ENCODE data around the gene UBE2O. TPM values are rescaled to one million over a fixed set of nuclear protein-coding genes. Genes with fewer than 3 reads are reported as not detected.

Gene UBE2O
- total RNA-seq, 1 donor from 2014 or later = 39.0 TPM

DNA sequence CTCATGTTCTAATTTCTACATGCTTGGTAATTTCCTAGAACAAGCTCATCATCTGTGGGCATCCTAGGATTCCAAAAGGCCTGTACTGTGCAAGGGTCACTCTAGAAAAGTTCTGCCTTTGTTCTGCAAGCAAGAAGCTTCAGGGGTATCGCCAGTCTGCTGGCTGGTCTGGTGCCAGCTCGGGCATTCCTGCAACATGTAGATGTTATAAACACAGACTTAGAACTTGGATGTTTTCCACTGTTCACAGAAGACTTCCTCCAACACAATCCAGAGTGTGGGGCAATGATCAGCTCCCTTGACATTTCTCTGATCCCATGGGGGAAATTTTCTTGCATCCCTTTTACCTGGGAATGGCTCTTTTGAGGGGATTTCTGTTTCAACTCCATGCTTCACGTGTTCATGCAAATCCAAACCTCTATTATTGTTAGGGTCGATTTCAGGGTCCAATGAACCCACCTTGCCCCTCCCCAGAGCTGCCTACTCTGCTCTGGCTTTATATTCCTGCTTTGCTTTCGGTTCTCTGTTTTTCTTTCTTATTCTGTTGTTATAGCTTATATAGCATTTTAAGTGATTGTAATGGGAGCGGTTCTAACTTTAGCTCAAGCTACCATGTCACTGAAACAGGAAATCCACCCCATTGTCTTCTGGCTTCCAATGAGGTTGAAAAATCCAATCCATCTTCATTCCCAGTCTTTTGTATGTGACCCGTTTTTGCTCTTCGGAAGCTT, 25.3 kb downstream of the UBE2O start:
- intact Hi-C loops (cut with micrococcal nuclease) = no loop called here
- peak; percentile 60 for DNase-seq
- ATAC-seq = peak; percentile 14

DNA sequence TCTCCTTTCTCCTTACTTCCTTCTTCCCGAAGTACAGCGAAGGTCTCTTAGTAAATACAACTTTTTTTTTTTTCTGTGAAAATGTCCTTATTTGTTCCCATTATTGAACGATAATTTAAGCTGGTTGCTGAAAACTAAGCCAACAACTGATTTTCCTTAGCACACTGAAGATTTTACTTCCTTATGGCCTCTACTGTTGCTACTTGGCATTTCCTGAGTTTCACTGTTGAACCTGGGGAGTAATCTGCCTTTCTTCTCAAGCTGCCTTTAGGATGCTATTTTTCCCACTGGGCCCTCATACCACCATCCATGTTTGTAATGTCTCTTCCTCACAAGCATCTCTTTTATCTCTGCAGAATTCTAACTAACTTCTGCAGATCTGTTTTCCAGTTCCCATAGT, 26.1 kb downstream of the UBE2O start:
- intact Hi-C loops (cut with micrococcal nuclease) = no loop called here

DNA sequence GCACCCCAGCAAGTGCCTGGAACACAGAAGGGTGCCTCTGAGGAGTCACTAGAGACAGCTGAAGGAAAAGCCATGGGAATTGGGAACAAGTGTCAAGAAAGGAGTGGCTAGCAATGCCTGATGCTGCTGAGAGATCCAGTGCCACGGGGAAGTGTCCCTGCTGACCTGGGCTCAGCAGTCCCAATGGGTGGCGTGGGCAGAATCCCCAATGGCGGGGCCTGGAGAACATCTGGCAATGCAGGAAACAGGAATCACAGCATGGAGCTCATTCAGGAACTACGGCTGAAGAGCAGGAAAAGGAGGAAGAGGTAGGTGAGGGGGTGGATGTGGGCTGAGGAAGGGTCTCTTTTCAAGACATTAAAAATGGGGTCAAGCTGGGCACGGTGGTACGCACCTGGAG, 30.1 kb downstream of the UBE2O start:
- intact Hi-C loops (cut with micrococcal nuclease) = no loop called here
- no peak for DNase-seq
- no peak for ATAC-seq

More for the DNA sequence above, 26.1 kb downstream of the UBE2O start:
- ATAC-seq (no peak), DNase-seq (no peak)

DNA sequence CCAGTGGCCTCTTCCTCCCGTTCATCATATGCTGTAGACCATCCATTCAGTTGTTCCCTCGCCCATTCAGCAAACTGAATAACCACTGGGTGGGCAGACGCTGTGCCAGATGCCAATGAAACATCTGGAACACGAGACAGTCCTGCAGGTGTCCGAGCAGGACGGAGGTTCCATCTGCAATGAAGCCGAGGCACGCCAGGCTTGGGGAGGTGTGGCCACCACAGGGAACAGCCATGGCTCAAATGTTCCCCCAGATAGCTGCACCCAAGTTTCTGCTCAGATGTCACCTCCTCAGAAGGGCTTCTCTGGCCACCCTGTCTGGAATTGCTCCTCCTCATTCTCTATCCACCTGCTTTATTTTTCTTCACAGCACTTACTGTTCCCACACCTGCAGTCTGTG, 30.5 kb downstream of the UBE2O start:
- intact Hi-C loops (cut with micrococcal nuclease) = no loop called here
- ATAC-seq = no peak

DNA sequence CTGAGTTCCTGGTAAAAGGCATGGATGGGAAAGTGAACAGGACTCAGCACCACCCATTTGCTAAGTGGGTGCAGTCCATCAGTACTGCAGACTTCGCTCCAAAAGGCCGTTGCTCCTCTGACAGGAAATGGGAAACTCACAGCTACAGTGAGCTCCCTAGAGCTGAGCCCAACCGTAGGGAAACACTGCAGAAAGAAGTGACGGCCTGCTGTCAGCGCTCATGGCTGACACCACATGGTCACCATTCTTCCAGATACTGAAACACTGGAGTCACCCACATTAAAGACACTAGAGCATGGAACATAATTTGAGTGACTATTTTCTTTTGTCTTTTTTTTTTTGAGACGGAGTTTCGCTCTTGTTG, 31.9 kb downstream of the UBE2O start:
- intact Hi-C loops (cut with micrococcal nuclease) = no loop called here
- peak; percentile 86 for ATAC-seq
- peak; percentile 70 for DNase-seq

More for the DNA sequence above, 30.5 kb downstream of the UBE2O start:
- no peak for DNase-seq

DNA sequence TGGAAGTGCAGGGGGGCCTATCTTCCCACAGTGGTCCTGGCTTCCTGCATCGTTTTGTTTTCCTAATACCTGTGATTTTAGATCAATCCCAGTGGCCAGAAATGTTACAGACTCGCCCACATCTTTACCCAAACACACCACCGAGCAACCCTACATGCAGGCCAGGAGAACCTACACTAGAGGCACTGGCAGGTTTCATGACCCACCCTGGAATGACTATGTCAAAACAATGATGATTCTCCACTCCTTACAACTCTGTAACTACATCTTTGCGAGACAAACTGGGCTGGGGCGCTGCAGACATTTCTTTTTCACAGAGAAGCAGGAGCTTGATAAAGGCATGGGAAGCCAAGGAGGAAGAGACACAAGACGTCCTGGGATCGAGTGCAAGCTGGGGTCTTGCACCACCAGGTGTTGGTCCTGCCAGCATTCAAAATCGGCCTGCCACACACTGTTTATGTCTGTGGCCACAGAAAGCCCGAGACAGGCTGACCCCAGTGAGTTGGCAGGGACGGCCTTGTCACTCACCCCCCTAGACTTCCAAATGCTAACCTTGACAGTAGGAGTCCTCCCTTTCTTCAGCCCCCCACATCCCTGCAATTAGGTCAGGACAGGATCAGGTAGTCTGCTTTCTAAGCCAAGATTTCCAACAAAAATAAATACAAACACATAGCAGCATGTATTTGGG, 32.5 kb downstream of the UBE2O start:
- intact Hi-C loops (cut with micrococcal nuclease) = no loop called here
- ATAC-seq = peak; percentile 2

DNA sequence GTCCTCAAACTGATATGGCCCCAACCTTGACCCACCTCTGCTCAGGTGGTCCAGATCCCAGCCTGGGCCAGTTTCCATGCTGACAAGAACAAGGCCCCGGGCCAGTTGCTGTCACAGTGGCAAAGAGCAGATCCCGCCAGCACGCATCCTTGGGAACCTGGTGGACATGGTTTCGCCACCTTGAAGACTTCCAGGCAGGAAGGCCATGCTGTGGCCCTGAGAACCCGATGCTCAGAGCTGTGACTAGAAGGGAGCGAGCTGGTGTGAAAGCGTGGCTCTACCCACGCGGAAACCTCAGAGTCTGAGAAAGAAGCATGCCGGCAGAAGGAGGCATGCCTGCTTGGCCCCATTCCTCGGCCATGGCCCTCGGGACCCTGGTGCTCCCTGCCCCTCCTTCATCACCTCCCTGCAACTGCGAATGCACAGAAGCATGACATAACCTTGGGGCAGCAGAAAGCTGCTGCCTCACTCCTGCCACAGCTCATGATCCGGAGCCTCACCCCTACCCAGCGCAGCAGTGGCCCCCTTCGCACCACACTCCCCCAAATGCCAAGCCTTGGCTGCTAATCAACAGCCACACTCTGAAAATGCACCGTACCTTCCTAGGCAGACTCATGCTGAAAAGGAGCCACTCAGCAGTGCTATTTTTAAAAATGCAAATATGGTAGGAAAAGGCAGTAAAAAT, 33.2 kb downstream of the UBE2O start:
- DNase-seq = no peak
- peak; percentile 59 for ATAC-seq
- intact Hi-C loops (cut with micrococcal nuclease) = no loop called here

More for the DNA sequence above, 32.5 kb downstream of the UBE2O start:
- no peak for DNase-seq

DNA sequence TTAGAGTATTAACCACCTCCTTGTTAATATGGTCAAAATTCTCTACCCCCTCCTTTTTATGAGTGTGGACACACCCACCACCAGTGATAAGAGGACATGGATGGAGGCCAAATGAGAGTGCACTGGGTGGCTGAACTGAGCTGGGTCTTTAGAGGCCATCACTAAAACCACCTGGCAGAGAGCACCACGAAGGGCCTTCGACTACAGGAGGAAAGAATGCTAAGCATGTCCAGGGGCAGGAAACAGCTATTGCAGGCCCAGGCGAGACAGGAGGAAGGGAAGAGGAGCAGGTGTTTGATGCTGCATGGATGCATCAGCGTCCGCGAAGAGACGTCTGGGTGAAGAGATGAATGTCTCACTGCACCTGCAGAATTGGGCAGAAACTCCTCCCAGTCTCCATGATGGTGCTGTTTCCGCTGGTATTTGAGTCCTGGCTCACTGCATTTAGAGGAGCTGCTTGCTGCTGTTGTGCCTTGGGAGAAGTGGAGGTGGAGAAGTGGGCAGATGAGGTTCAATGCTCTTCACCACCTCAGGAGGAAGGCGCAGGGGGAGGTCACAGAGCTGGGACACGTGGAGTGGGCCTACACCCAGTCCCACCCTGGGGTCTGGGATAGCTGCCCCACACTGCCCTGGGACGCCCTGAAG, 35.3 kb downstream of the UBE2O start:
- intact Hi-C loops (cut with micrococcal nuclease) = no loop called here
- no peak for ATAC-seq

DNA sequence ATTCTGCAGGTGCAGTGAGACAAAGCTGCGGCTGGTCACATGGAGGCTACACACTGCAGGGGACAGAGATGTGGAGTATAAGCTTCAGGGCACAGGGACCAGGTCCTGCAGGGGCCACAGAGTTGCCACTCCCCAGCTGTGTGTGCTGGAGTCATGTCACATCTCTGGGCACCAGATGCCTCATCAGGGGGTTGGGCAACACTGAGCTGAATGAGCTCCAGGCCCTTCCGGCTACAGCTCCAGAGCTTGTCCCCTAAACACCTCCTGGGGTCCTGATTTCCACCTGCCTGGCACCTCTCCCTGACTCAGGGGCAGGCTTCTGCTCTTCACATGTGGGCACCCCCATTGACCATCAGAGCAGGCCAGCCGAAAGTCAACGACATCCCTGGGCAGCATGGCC, 36.1 kb downstream of the UBE2O start:
- DNase-seq = no peak
- no peak for ATAC-seq
- intact Hi-C loops (cut with micrococcal nuclease) = no loop called here

More for the DNA sequence above, 35.3 kb downstream of the UBE2O start:
- DNase-seq = no peak

DNA sequence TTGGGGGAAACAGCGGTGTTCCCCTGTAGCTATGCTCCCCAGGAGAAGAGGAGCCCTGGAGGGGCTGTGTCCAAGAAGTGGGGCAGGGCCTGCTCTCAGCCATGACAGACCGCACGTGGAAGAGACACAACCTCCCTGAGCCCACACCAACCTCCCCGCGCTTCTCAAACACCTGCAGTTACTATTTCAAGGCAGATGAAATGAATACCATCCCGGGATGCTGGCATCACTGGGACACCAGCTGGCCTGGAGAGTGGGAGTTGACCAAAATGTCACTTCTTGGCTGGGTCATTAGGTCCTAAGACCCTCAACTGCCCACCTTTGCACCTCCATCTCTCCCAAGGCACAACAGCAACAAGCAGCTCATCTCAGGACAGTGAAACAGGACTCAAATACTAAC, 36.5 kb downstream of the UBE2O start:
- ATAC-seq (no peak), DNase-seq (no peak)
- intact Hi-C loops (cut with micrococcal nuclease) = no loop called here

DNA sequence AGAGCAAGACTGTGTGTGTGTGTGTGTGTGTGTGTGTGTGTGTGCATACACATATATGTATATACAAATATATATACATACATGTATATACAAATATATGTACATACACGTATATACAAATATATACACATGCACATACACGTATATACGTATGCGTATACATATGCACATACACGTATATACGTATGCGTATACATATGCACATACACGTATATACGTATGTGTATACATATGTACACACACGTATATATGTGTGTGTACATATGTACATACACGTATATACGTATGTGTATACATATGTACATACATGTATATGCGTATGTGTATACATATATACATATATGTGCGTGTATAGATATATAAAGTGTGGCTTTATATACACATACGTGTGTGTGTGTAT, 37.2 kb downstream of the UBE2O start:
- intact Hi-C loops (cut with micrococcal nuclease) = no loop called here
- no peak for DNase-seq
- no peak for ATAC-seq

DNA sequence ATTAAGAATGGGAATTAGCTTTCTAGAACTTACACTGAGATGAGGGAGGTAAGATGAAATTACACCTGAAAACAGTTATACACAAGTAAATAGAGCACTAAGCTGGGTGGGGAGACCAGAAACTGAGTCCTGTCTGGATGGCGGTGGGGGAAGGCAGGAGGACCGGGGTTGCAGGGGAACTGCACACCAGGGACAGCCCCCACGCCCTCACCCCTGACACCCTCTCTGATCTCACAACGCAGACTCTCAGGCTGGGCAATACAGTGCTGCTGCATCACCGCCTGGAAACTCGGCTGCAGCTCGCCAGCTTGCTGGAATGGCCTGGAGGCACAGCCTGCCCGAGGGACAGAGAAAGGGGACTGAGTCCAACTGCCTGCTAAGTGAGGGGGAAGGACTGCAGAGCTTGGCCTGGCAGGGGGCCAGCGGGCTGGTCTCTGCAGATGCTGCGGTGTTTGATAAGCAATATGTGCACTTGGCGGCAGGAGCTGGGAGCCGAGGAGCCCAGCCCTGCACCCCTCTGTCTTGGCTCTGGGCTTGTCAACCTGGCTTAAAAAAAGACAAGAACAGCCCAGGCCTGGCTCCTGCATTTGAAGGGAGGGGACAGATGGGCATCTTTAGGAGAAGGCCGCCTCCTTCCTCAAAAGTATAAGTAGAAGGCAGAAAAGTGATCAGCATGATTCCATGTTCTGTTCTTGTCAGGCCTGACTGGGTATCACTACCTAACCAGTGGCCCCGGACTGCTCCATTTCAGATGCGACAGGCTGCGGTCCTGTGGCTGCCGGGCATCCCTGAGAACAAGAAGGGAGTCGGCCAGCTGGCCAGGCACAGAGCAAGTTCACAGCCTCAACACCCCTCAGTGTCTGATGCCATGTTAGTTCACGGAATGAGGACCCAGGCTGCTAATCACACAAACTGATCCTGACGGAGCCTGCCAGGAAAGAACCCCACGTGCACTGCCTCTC, 38.3 kb downstream of the UBE2O start:
- intact Hi-C loops (cut with micrococcal nuclease) = no loop called here
- ATAC-seq (peak; percentile 90), DNase-seq (peak; percentile 93)

DNA sequence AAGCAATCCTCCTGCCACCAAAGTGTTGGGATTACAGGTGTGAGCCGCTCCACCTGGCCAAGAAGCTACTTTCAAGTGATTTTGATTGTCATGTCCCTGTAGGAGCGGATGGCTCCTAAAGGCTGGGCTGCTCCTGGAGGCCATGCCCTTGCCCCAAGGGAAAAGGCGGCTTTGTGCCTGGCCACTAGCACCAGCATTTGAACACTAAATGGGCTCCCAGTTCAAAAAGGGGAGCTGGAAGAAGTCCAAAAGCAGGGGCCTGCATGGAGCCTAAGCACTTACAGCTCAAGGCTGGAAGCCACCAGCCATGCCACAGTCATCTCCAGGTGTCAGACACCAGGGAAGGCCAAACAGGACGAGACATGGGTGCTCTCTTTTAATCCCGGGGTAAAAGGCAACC, 41.7 kb downstream of the UBE2O start:
- DNase-seq = no peak
- no peak for ATAC-seq
- intact Hi-C loops (cut with micrococcal nuclease) = no loop called here

DNA sequence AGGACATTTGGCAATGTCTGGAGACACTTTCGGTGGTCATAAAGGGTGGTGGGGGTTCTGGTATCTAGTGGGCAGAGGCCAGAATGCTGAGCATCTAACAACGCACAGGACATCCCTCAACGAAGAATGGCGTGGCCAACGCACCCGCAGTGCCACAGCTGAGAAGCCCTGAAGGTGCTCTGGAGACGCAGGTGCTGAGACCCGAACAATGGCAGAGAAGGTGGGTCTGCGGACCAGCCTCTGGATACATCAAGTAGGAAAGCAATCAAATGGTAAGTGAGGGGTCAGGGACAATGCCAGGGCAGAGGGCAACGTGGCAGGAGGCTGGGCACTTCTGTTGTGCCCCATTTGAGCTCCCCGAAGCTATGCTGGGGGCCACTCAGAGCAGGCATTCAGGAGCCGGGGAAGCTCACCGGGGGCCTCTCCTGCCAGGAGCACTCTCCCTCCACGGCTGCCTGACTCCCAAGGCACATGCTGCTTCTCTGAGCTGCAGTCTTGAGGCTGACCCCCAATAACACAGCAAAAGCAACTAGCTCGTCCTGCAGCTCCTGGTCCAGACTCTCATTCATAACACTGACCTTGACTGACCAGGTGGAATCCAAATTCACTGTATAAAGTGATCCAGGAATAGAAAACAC, 42.5 kb downstream of the UBE2O start:
- intact Hi-C loops (cut with micrococcal nuclease) = no loop called here
- ATAC-seq (no peak), DNase-seq (no peak)

DNA sequence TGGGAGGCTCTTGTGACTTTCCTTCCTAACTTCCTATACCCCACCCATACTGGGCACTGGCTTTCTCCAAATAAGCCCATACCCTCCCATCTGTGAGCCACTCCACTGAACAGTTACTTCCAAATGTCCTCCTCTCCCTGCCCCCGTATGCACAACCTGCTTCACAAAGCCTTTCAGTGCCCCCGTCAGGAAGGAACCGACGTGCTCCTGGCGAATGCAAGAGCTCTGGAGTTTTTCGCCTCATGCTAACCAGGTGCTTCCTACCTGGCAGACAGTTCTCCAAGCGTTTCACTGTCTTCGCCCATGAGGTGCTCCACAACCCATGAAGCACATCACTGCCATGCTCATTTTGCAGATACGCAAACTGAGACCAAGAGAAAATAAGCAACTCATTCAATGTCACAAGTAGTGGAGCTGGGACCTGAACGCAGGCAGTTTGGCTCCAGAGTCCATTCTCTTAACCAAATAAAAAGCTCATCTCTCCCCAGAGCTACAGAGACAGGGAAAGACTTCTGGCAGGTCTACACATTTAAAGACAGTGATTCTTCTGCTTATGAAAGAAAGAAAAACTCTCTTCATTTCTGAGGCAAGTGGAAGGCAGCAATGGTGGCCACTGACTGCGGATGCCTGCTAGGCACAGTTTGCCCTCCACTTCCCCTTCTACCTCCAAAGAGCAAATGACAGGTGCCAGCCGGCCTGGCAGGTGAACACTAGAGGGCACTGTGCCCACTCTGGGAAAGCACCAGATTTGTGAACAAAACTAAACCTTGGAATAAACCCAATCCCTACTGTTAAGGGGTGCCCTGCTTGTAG, 44.7 kb downstream of the UBE2O start:
- ATAC-seq = peak; percentile 10
- intact Hi-C loops (cut with micrococcal nuclease) = loop anchor here (5.0 kb wide), 1 partner anchor 49 kb away; no protein-coding TSS in a partner anchor
- peak; percentile 73 for DNase-seq

DNA sequence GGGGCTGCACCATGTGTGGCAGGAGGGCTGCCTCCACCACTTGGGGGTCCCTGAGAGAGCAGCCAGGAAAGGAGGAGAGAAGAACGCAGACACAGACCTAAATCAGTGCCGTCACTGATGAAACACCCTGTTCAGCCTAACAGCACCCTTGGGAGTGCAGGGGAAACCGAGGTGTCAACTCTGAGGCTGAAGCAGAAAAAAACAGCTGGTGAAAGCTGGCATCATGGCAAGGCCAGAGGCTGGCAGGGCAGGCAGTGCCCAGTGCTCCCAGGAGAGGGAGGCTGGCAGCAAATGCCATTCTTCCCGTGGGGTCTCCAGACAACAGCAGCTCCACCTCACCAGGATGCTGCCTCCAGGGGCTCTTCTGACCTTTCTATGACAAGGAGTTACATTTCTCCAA, 45.4 kb downstream of the UBE2O start:
- intact Hi-C loops (cut with micrococcal nuclease) = loop anchor here (5.0 kb wide), 1 partner anchor 50 kb away; no protein-coding TSS in a partner anchor
- ATAC-seq (peak; percentile 2), DNase-seq (peak; percentile 29)

DNA sequence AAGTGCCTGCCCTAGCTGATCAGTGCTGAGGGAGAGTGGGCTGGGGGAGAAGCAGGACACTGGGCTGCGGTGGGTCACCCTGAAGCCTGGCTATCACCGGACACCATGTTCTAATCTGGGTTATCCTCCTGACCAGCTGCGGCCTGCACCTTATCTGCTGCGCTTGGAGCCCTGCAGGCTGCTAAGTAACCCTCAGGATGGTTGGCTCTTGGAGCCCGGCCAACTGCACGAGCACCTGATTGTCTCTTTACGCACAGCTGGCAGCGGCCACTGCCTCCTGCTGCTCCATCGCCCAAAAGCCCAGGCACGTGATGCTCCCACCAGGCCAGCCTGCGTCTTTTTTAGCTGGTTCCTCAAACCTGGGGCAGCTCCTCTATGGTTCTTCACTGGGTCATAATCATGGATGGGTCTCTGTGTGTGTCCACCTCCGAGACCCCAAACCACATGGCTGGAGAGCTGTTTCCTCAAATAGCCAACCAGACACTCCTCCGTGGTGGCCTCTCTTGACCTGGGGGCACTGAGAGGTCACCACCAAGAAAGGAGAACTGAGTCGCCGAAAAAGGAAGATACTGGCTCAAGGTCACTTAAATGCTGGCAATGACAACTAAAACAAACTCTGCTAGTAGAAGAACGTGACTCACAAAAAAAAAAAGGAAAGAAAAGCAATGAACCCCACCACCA, 46.8 kb downstream of the UBE2O start:
- peak; percentile 78 for ATAC-seq
- DNase-seq = peak; percentile 92
- intact Hi-C loops (cut with micrococcal nuclease) = loop anchor here (5.0 kb wide), 1 partner anchor 51 kb away; no protein-coding TSS in a partner anchor

Measured in left ventricle myocardium superior (tissue), 1 donor.